ENCODE measurements around the gene STXBP3.

The STXBP3 gene

DNA sequence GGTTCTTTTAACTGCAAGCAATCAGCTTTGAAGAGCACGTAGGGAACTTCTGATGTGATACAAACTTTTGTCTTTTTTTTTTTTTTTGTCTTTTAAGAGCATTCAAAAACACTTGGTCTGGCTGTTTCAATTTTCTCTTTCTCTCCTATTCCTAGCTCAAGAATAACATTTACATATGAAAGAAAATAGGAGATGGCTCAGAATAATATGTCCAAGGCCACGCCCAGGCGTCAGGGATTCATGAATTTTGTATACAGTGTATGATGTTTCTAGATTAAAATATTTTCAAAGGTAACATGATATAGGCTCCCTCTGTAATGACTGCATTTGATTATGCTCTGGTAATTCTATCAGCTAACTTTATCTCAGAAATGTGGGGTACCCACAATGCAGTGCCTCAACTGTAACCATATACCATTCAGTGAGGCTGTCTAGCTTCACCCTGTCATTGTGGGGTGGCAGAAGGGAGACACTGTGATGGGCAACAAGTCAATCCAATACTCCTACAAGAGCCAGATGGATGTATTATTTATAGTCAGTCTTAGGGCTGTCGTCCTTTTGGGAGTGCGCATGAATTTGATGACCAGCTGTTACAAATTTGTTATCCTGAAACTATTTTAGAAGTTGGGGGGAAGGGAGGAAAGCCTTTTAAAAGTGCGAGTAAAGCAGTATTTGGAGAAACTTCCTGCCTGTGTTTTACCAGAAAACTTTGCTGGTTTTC is 111.9 kb downstream of the STXBP3 start:
- no peak overlapping the region for H3K4me3 ChIP-seq (ENCODE audit: low read depth, low read length)
- TF ChIP-seq CTCF (IDR thresholded peaks at IDR 0.05; ENCODE audit: insufficient read depth, low read depth, low read length, missing control alignments): no peak
- DNase-seq (ENCODE audit: low read depth): no peak
